CD4-positive, alpha-beta T cell treated with Interleukin-2 at 100 ng/mL for 4 hours (primary cell): ENCODE data around the gene BUB3.

ENCODE experiments used
- DNase-seq: peaks from one replicate; pipeline ENCODE4 v3.0.0-alpha.2; 2020; ENCODE audit warnings: low spot score

Gene BUB3

DNA sequence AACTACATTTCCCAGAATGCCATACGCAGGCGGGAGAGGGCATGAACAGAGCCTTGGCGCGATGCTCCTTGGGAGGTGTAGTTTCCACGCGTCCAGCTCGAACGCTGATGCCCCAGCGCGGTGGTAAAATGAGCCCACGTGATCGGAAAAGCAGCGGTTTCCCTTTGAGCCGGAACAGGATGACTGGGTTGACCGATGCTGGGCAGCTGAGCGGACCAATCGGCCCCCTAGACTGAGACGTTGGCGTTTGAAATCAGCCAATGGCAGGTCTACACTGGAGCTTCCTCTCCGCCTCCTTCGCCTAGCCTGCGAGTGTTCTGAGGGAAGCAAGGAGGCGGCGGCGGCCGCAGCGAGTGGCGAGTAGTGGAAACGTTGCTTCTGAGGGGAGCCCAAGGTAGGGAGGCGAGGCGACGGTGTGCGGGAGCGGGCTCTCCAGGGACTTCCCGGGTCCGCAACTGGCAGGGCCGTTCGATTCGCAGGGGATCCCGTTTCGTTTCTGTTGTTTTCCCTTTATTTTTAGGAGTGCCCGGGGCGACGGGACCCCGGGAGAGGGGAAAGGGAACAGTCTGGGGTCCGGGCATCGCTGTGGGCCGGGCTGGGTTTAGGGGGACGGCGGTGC, at the start of gene BUB3:
Gene BUB3 (plus strand): TSS at position 311 of the 619 bp plus-strand sequence. CDS start 516 bp downstream, outside the sequence.
- DNase-seq, result peak; percentile 97

- DNase-seq, result no peak
Observed at GRCh38 chr10:123109466-123109865, 44.7 kb upstream of the BUB3 start.

DNA sequence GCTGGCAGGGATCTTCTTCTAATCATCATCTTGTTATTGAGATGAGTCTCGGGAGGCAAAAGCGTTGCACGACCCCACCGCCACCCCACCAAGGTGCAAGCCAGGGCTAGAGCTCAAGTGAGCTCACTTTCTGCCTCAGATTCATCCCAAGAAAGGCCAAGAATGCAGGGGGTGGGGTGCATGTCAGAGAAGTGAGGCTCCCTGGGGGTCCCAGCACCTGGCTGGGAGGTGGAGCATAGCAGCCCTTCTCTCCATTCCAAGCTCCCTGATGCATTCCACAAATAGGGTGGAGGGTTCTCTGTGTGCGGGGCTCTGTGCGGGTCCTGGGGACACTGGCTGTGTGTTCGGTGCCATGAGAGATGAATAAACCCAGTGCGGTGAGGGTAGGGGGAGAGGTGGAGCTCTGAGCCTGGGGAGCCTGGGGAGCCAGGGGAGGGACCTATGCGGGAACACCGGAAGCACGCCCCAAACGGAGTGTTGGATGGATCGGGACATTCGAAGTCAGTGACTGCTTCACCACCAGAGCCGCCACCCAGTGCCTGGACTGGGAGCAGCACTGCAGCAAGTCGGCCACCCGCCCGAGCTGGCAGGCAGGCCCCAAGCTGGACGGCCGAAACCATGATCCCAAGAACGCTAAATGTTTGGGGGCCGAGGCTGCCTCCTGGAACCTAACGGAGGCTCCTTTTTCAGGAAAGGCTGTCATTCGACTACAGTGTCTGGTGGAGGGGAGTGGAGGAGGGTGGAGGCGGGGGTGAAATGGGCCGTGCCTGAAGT, 36.4 kb upstream of the BUB3 start:
- no peak for DNase-seq

- no peak for DNase-seq
Observed at GRCh38 chr10:123119081-123119480, 35.1 kb upstream of the BUB3 start.

DNA sequence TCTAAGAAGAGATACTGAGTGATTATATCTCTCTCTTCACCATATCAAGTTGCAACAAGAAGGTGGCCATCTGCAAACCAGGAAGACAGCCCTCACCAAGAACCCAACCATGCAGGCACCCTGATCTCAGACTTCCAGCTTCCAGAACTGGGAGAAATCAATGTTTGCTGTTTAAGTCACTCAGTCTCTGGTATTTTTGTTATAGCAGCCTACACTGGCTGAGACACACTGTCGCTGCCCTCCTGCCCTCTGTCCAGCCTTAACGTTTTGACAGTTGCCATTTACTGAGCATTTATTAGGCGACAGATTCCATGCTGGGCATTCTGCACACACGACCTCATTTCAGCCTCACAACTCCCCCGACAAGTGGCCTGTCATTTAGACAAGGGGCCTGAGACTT, 28.0 kb upstream of the BUB3 start:
- DNase-seq, result no peak

DNA sequence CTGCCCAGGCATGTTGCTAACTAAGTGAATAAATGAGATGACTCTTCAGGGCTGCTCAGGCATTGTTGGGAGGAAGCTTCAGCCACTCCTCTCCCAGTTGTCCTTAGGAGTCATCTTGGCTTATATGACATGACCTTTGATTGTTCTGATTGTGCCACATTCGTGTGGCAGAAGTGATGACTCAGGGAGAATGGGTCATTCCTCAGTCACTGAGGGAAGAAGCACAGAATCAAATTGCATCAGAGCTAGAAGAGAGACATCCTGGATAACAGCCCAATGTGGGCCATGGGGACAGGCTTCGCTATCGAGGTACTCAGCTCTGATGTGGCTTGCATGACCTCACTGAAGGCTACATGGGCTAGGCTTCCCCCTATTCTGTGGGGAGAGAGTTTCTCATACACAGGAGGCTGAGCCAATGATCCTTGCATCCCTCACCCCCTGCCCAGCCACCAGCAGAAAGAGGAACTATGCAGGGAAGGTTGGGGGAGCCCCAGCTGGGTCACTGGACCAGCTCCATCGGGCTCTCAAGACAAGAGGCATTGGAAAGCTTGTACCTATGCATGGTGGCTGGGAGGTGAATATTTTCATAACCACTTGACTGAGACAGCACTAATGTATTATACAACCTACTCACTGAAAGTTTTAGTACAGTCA, 24.5 kb upstream of the BUB3 start:
- DNase-seq, result no peak

GRCh38 chr10:123132576-123133477, 21.4 kb upstream of the BUB3 start:
- peak; percentile 86 for DNase-seq

- no peak for DNase-seq
Observed at GRCh38 chr10:123133541-123134342, 20.5 kb upstream of the BUB3 start.

GRCh38 chr10:123134343-123134914, 19.8 kb upstream of the BUB3 start:
- no peak for DNase-seq

GRCh38 chr10:123134915-123135414, 19.2 kb upstream of the BUB3 start:
- no peak for DNase-seq

GRCh38 chr10:123135415-123136141, 18.6 kb upstream of the BUB3 start, which contains the start of gene HMX3:
HMX3 (plus strand) TSS chr10:123135970; CDS start chr10:123136051, 81 bp downstream.
- DNase-seq, result peak; percentile 17

DNA sequence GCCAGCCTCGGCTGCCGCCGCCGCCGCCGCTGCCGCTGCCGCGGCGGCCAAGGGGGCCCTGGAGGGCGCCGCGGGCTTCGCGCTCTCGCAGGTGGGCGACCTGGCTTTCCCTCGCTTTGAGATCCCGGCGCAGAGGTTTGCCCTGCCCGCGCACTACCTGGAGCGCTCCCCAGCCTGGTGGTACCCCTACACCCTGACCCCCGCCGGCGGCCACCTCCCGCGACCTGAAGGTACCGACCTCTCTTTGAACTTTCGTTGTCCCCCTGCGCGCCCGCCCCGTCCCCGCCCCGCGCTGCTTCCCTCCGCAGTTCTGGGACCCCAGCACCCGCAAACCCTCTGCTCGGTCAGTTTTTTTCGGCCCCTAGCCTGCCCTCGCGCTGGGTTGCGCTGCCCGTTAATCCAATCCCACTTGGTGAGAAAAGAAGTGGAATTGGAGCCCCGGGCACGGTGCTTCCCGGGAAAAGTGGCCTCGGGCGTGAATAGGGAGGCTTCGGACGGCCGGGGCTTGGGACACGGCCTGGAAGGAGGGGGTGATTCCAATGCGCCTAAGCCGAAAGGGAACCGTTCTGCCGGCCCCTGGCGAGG, 17.9 kb upstream of the BUB3 start:
- no peak for DNase-seq

DNA sequence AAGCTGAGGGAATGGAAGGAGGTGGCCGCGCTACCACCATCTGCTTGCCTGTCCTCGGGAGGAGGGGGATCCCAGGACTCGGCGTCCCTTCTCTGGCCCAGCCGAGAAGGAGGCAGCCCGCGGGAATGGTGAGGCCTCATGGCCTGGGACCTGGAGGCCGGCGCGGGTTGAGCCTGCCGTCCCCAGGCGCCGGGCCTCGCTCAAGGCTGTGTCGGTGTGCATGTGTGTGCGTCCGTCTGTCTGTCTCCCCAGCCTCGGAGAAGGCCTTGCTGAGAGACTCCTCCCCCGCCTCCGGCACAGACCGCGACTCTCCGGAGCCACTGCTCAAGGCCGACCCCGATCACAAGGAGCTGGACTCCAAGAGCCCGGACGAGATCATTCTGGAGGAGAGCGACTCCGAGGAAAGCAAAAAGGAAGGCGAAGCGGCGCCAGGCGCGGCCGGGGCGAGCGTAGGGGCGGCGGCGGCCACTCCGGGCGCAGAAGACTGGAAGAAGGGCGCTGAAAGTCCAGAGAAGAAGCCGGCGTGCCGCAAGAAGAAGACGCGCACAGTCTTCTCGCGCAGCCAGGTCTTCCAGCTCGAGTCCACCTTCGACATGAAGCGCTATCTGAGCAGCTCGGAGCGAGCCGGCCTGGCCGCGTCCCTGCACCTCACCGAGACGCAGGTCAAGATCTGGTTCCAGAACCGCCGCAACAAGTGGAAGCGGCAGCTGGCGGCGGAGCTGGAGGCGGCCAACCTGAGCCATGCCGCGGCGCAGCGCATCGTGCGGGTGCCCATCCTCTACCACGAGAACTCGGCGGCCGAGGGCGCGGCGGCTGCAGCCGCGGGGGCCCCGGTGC, 17.2 kb upstream of the BUB3 start:
- no peak for DNase-seq

DNA sequence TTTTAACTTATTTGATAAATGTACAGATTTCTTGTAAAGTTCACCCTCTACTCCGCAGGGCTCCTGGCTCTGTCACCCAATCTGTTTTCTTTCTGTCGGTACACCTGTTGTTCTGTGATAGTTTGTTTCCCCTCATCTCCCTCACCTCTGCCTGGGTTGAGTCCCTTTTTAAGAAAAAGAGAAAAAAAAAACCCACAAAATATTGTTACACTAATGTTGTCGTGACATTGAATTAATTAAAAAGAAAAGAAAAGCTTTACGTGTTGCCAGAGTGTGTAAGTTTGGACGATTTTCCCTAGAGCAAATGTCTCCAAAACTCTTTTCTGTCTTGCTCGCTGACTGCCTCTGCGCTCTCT, 15.1 kb upstream of the BUB3 start:
- DNase-seq, result no peak

DNA sequence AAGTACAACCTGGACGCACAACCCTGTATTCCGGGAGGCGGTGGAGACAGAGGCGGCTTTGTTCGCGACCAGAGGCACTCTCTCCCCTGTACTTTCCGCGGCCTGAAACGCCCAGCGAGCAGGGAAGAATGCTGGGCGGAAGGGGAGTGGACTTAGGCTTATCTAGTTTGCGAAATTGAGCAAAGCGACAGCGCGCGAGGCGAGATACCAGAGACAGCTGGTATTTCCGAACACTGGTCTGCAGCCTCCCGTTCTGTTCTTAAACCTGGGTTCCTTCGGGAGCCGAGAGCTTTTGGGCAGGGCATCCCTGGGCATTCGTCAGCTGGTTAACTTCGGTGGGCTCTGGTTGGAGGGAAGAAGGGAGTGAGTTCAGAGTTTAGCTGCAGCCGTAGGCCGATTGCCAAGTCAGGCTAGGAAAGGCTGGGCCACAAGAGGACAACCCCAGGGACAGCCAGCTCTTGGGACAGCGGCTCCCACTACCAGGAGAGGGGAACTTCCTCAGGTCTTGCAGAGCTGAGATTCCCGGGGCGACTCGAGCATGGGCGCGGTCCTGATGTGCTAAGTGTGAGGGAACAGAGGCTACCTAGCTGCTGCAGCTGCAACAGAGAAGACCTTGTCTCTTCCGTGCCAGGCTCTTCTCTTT, 14.6 kb upstream of the BUB3 start:
- no peak for DNase-seq

- DNase-seq, result no peak
Observed at GRCh38 chr10:123140164-123140982, 13.8 kb upstream of the BUB3 start.

GRCh38 chr10:123140983-123141390, 13.2 kb upstream of the BUB3 start:
- DNase-seq, result no peak
